Caco-2 (cell line): ENCODE data around the gene KIAA0825. TPM values are rescaled to one million over a fixed set of nuclear protein-coding genes. Genes with fewer than 3 reads are reported as not detected.
A peak's percentile ranks its signal among the peaks of the same experiment; 100 is the strongest.

Experiments used
- BruUV-seq: library from RNA; stranded (reverse); fragments of 400-500 nt; replicated peaks from 2 replicates; lab custom pipeline; 2021; lab: Mats Ljungman, UMichigan
- CTCF ChIA-PET: fragments of 300-600 bp; sonication (Branson Sonifier 250); formaldehyde crosslinking; loops from one replicate; lab custom pipeline; 2022; ENCODE audit warnings: antibody characterized with exemption; lab: Charles Lee
- POLR2A ChIA-PET: fragments of 300-600 bp; sonication (Branson Sonifier 250); formaldehyde crosslinking; loops from one replicate; lab custom pipeline; 2022; ENCODE audit warnings: antibody characterized with exemption; lab: Charles Lee
- DNase-seq, 2 experiments: peaks; one replicate each; pipeline versions ENCODE4 v3.0.0 to v3.0.0-alpha.2; 2020 to 2022
- H3K27me3 ChIP-seq: replicated peaks from 2 replicates; pipeline ENCODE4 v1.6.0; 2011; ENCODE audit warnings: low read length; ENCODE audit not compliant: control insufficient read depth, insufficient read depth
- H3K36me3 ChIP-seq: 2 replicates; pipeline ENCODE4 v1.5.1; 2011; ENCODE audit warnings: low read length; ENCODE audit not compliant: control insufficient read depth, insufficient read depth
- H3K4me1 ChIP-seq: fragments of 250-450 bp; sonication (Bioruptor Pico); 2 replicates; pipeline ENCODE4 v1.5.1; 2020; ENCODE audit warnings: mild to moderate bottlenecking
- H3K4me3 ChIP-seq: 2 replicates; pipeline ENCODE4 v1.5.1; 2011; ENCODE audit warnings: low read depth, mild to moderate bottlenecking, control low read depth, low read length
- H3K9me3 ChIP-seq: fragments of 250-450 bp; sonication (Bioruptor Pico); 2 replicates; pipeline ENCODE4 v1.5.1; 2020; ENCODE audit warnings: mild to moderate bottlenecking, moderate library complexity
- H3K27ac Mint-ChIP-seq: one replicate; pipeline ENCODE4 v1.8.0; 2022; ENCODE audit warnings: mixed read lengths; ENCODE audit not compliant: unreplicated experiment
- H3K27me3 Mint-ChIP-seq: one replicate; pipeline ENCODE4 v1.8.0; 2022; ENCODE audit warnings: mixed read lengths; ENCODE audit not compliant: insufficient read depth, unreplicated experiment
- H3K36me3 Mint-ChIP-seq: one replicate; pipeline ENCODE4 v1.8.0; 2022; ENCODE audit warnings: mild to moderate bottlenecking, mixed read lengths; ENCODE audit not compliant: insufficient read depth, unreplicated experiment
- H3K4me1 Mint-ChIP-seq: one replicate; pipeline ENCODE4 v1.8.0; 2022; ENCODE audit warnings: low read depth, mixed read lengths; ENCODE audit not compliant: unreplicated experiment
- H3K4me3 Mint-ChIP-seq: one replicate; pipeline ENCODE4 v1.8.0; 2022; ENCODE audit warnings: mild to moderate bottlenecking, moderate library complexity, mixed read lengths; ENCODE audit not compliant: unreplicated experiment
- H3K9me3 Mint-ChIP-seq: one replicate; pipeline ENCODE4 v1.8.0; 2022; ENCODE audit warnings: mixed read lengths; ENCODE audit not compliant: unreplicated experiment
- intact Hi-C: fragments of 100-400 bp; cut with micrococcal nuclease; formaldehyde crosslinking; loops from one replicate; pipeline ENCODE4 v1.10.0; 2022; ENCODE audit not compliant: unreplicated experiment
- total RNA-seq: library from RNA; stranded (reverse); gene quantifications from 2 replicates; pipeline ENCODE4 v1.2.3, GENCODE V29; 2022
- TF ChIP-seq, protein P1 (sequence below), 2 experiments: fragments of 200-600 bp in 1 of 2; IDR thresholded peaks; 1 replicate in 1 of 2; 2 replicates in 1 of 2; pipeline versions ENCODE4 v1.5.1 to v1.8.0; 2011 to 2022; ENCODE audit warnings: antibody characterized with exemption in 1 of 2, control low read depth in 1 of 2, inconsistent platforms in 1 of 2, low read depth in 1 of 2, low read length in 1 of 2, mild to moderate bottlenecking in 1 of 2, moderate library complexity in 1 of 2; ENCODE audit not compliant: insufficient read depth in 1 of 2, severe bottlenecking in 1 of 2, unreplicated experiment in 1 of 2

The KIAA0825 gene
- total RNA-seq, 1 experiment from 2014 or later: 0.50 TPM

GRCh38 chr5:94244921-94245320, 373.5 kb downstream of the KIAA0825 start:
- no peak for DNase-seq
- Histone ChIP-seq H3K36me3 (no peaks in the 10 kb centered on the region), H3K4me3 (no peak overlapping the region), H3K27me3 (no peaks in the 10 kb centered on the region), H3K4me1 (peaks cover 36% of the 10 kb centered on the region), H3K9me3 (no peaks in the 10 kb centered on the region)
- H3K4me1 Mint-ChIP-seq: peaks cover 32% of the 10 kb centered on the region
- TF ChIP-seq, protein P1, sequence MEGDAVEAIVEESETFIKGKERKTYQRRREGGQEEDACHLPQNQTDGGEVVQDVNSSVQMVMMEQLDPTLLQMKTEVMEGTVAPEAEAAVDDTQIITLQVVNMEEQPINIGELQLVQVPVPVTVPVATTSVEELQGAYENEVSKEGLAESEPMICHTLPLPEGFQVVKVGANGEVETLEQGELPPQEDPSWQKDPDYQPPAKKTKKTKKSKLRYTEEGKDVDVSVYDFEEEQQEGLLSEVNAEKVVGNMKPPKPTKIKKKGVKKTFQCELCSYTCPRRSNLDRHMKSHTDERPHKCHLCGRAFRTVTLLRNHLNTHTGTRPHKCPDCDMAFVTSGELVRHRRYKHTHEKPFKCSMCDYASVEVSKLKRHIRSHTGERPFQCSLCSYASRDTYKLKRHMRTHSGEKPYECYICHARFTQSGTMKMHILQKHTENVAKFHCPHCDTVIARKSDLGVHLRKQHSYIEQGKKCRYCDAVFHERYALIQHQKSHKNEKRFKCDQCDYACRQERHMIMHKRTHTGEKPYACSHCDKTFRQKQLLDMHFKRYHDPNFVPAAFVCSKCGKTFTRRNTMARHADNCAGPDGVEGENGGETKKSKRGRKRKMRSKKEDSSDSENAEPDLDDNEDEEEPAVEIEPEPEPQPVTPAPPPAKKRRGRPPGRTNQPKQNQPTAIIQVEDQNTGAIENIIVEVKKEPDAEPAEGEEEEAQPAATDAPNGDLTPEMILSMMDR (IDR thresholded peaks at IDR 0.05; ENCODE audit: insufficient read depth in 1 of 2, low read depth in 1 of 2, low read length in 1 of 2, severe bottlenecking in 1 of 2, unreplicated experiment in 1 of 2): no peak
- ChIA-PET CTCF (no interaction called here), POLR2A (no interaction called here)
- peak overlapping the region; percentile 6 for H3K27ac Mint-ChIP-seq
- no peak overlapping the region for H3K4me3 Mint-ChIP-seq
- peaks cover 12% of the 10 kb centered on the region for H3K9me3 Mint-ChIP-seq
- intact Hi-C loops: loop anchor here (2.0 kb wide), 1 partner anchor 26 kb away; no protein-coding TSS in a partner anchor
- H3K27me3 Mint-ChIP-seq: no peaks in the 10 kb centered on the region
- H3K36me3 Mint-ChIP-seq: no peaks in the 10 kb centered on the region
- BruUV-seq: no TSS peak

DNA sequence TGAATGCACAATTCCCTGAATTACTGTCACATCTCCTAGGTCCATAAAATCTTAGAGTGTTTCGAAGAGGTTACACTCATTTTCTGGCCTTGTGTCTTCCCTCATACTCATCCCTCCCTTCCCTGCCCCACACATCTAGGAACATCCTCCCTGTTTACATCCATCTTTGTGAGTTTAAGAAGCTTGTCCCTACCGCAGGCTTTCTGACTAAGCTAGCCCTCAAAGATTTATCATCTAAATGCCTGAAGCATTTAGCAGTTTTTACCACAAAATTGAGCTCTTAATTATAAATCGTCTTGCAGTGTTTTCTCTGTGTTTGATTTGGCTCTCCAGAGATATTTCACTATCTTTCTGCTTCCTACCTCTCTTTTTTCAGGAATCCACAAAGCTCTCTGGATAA, 374.8 kb downstream of the KIAA0825 start:
- no peaks in the 10 kb centered on the region for H3K27me3 Mint-ChIP-seq
- TF ChIP-seq, protein P1 (IDR thresholded peaks at IDR 0.05; ENCODE audit: insufficient read depth in 1 of 2, low read depth in 1 of 2, low read length in 1 of 2, severe bottlenecking in 1 of 2, unreplicated experiment in 1 of 2): no peak
- no peaks in the 10 kb centered on the region for H3K36me3 Mint-ChIP-seq
- Histone ChIP-seq H3K36me3 (no peaks in the 10 kb centered on the region), H3K4me1 (peaks cover 43% of the 10 kb centered on the region), H3K4me3 (no peak overlapping the region), H3K9me3 (no peaks in the 10 kb centered on the region), H3K27me3 (no peaks in the 10 kb centered on the region)
- no peak for DNase-seq
- H3K9me3 Mint-ChIP-seq: peaks cover 12% of the 10 kb centered on the region
- H3K4me1 Mint-ChIP-seq: peaks cover 29% of the 10 kb centered on the region
- H3K4me3 Mint-ChIP-seq: no peak overlapping the region
- no TSS peak for BruUV-seq
- CTCF ChIA-PET: no interaction called here
- POLR2A ChIA-PET: no interaction called here
- H3K27ac Mint-ChIP-seq: no peak overlapping the region
- intact Hi-C loops: loop anchor here (2.0 kb wide), 1 partner anchor 25 kb away; no protein-coding TSS in a partner anchor

GRCh38 chr5:94240993-94241651, 377.3 kb downstream of the KIAA0825 start:
- H3K4me3 ChIP-seq: no peak overlapping the region
- H3K9me3 Mint-ChIP-seq: peaks cover 17% of the 10 kb centered on the region
- DNase-seq: no peak
- H3K4me3 Mint-ChIP-seq: no peak overlapping the region
- ChIA-PET CTCF (no interaction called here), POLR2A (no interaction called here)
- H3K9me3 ChIP-seq: no peaks in the 10 kb centered on the region
- no peak overlapping the region for H3K27ac Mint-ChIP-seq
- intact Hi-C loops: no loop called here
- no peaks in the 10 kb centered on the region for H3K36me3 ChIP-seq
- H3K27me3 Mint-ChIP-seq: no peaks in the 10 kb centered on the region
- no peaks in the 10 kb centered on the region for H3K27me3 ChIP-seq
- peaks cover 38% of the 10 kb centered on the region for H3K4me1 ChIP-seq
- no peaks in the 10 kb centered on the region for H3K36me3 Mint-ChIP-seq
- TF ChIP-seq, protein P1 (IDR thresholded peaks at IDR 0.05; ENCODE audit: insufficient read depth in 1 of 2, low read depth in 1 of 2, low read length in 1 of 2, severe bottlenecking in 1 of 2, unreplicated experiment in 1 of 2): no peak
- H3K4me1 Mint-ChIP-seq: peaks cover 20% of the 10 kb centered on the region
- BruUV-seq: no TSS peak
